Endothelial cell of umbilical vein (primary cell): ENCODE data around the gene C8G. TPM values are rescaled to one million over a fixed set of nuclear protein-coding genes. Genes with fewer than 3 reads are reported as not detected.

ENCODE experiments used
- BruUV-seq: library from RNA; stranded (reverse); fragments of 400-500 nt; replicated peaks from 2 replicates; lab custom pipeline; 2021; lab: Mats Ljungman, UMichigan
- CTCF ChIA-PET: fragments of 300-600, 350-600 bp; sonication (Branson Sonifier 250); formaldehyde crosslinking; loops from one replicate; lab custom pipeline; 2021; ENCODE audit warnings: antibody characterized with exemption, inconsistent platforms; lab: Charles Lee
- POLR2A ChIA-PET: fragments of 300-600, 350-600 bp; sonication (Branson Sonifier 250); formaldehyde crosslinking; loops from one replicate; lab custom pipeline; 2021; ENCODE audit warnings: antibody characterized with exemption, inconsistent platforms; lab: Charles Lee
- DNase-seq: peaks from one replicate; pipeline ENCODE4 v3.0.0-alpha.2; 2011; ENCODE audit warnings: low read depth, low spot score
- FAIRE-seq: peaks from 2 replicates; lab custom pipeline; 2011; peaks lifted over from hg19 to GRCh38; lab: Jason Lieb, UNC
- H2AFZ ChIP-seq: 2 replicates; pipeline ENCODE4 v1.6.0; 2012; ENCODE audit warnings: low read depth, low read length, control low read depth, inconsistent platforms
- H3K27ac ChIP-seq: 2 replicates; pipeline ENCODE4 v1.5.1; 2011; ENCODE audit warnings: low read depth, mild to moderate bottlenecking, control low read depth, low read length, moderate library complexity; ENCODE audit not compliant: insufficient read depth
- H3K27me3 ChIP-seq, 2 experiments: 2 replicates each; pipeline versions ENCODE4 v1.6.0 to v1.6.1; 2011; ENCODE audit warnings: low read length in 2 of 2, mixed read lengths in 1 of 2; ENCODE audit not compliant: control insufficient read depth in 2 of 2, insufficient read depth in 2 of 2
- H3K36me3 ChIP-seq, 2 experiments: 2 replicates in 1 of 2; 3 replicates in 1 of 2; pipeline ENCODE4 v1.5.1; 2011; ENCODE audit warnings: low read length in 2 of 2, mild to moderate bottlenecking in 1 of 2, moderate library complexity in 1 of 2; ENCODE audit not compliant: control insufficient read depth in 2 of 2, insufficient read depth in 2 of 2; ENCODE audit errors: extremely low read depth in 1 of 2
- H3K4me1 ChIP-seq: 3 replicates; pipeline ENCODE4 v1.5.1; 2011; ENCODE audit warnings: mild to moderate bottlenecking, low read length; ENCODE audit not compliant: control insufficient read depth, insufficient read depth; ENCODE audit errors: extremely low read depth
- H3K4me2 ChIP-seq: 2 replicates; pipeline ENCODE4 v1.6.1; 2011; ENCODE audit warnings: low read length, control low read depth, mixed read lengths; ENCODE audit not compliant: insufficient read depth
- H3K4me3 ChIP-seq, 3 experiments: fragments of 200-600 bp in 1 of 3; sonication (generic), shearing (Covaris generic) in 1 of 3; replicated peaks in 1 of 3; 2 replicates each; pipeline ENCODE4 v1.5.1; 2011 to 2016; ENCODE audit warnings: control low read depth in 3 of 3, low read length in 3 of 3, mild to moderate bottlenecking in 2 of 3, inconsistent platforms in 1 of 3, low read depth in 1 of 3, moderate library complexity in 1 of 3; ENCODE audit not compliant: insufficient read depth in 1 of 3
- H3K79me2 ChIP-seq: 2 replicates; pipeline ENCODE4 v1.6.0; 2012; ENCODE audit warnings: low read length, inconsistent platforms; ENCODE audit not compliant: control insufficient read depth, insufficient read depth
- H3K9ac ChIP-seq: replicated peaks from 2 replicates; pipeline ENCODE3; 2011; ENCODE audit warnings: low read length, control low read depth; ENCODE audit not compliant: insufficient read depth; ENCODE audit errors: extremely low read depth
- H3K9me1 ChIP-seq: replicated peaks from 3 replicates; pipeline ENCODE4 v1.6.0; 2011; ENCODE audit warnings: mild to moderate bottlenecking, low read length; ENCODE audit not compliant: control insufficient read depth, insufficient read depth; ENCODE audit errors: extremely low read depth
- H3K9me3 ChIP-seq: replicated peaks from 2 replicates; pipeline ENCODE4 v1.5.1; 2012; ENCODE audit warnings: low read length, inconsistent platforms; ENCODE audit not compliant: control insufficient read depth, insufficient read depth
- H4K20me1 ChIP-seq: replicated peaks from 2 replicates; pipeline ENCODE3; 2011; ENCODE audit warnings: mild to moderate bottlenecking, low read length; ENCODE audit not compliant: control insufficient read depth, insufficient read depth; ENCODE audit errors: extremely low read depth
- CTCF ChIP-seq, 2 donors: IDR thresholded peaks; 1 replicate in 1 of 2; 2 replicates in 1 of 2; pipeline ENCODE4 v1.5.1; 2011; ENCODE audit warnings: low read length in 2 of 2, mild to moderate bottlenecking in 2 of 2, moderate library complexity in 2 of 2, control low read depth in 1 of 2, inconsistent platforms in 1 of 2, low read depth in 1 of 2; ENCODE audit not compliant: insufficient read depth in 1 of 2; ENCODE audit errors: extremely low read depth in 1 of 2
- EZH2 ChIP-seq: IDR thresholded peaks from 2 replicates; pipeline ENCODE4 v1.6.1; 2012; ENCODE audit warnings: borderline replicate concordance, low read depth, mild to moderate bottlenecking, moderate library complexity, low read length, inconsistent platforms; ENCODE audit not compliant: severe bottlenecking
- FOS ChIP-seq: IDR thresholded peaks from 2 replicates; pipeline ENCODE4 v1.6.1; 2011; ENCODE audit warnings: mild to moderate bottlenecking, low read length, moderate library complexity, borderline replicate concordance; ENCODE audit not compliant: insufficient read depth
- GATA2 ChIP-seq: IDR thresholded peaks from 2 replicates; pipeline ENCODE4 v1.7.0; 2011; ENCODE audit warnings: low read depth, mild to moderate bottlenecking, moderate library complexity, mixed read lengths, low read length; ENCODE audit not compliant: insufficient read length, insufficient read depth
- JUN ChIP-seq: IDR thresholded peaks from 2 replicates; pipeline ENCODE4 v1.6.1; 2011; ENCODE audit warnings: borderline replicate concordance, low read depth; ENCODE audit not compliant: insufficient read length, insufficient read depth
- MAX ChIP-seq: IDR thresholded peaks from 2 replicates; pipeline ENCODE4 v1.6.1; 2011; ENCODE audit not compliant: insufficient read depth, insufficient read length
- MYC ChIP-seq: IDR thresholded peaks from one replicate; pipeline ENCODE4 v1.6.1; 2011; ENCODE audit warnings: mild to moderate bottlenecking, low read depth, low read length
- POLR2A ChIP-seq: IDR thresholded peaks from 2 replicates; pipeline ENCODE4 v1.6.1; 2012; ENCODE audit warnings: low read depth, mild to moderate bottlenecking, control low read depth, low read length
- POLR2AphosphoS5 ChIP-seq: IDR thresholded peaks from 2 replicates; pipeline ENCODE4 v1.6.1; 2012; ENCODE audit warnings: low read depth, mild to moderate bottlenecking, control low read depth, low read length, moderate library complexity; ENCODE audit not compliant: insufficient read depth
- dilution Hi-C: fragments of 300-500 bp; cut with MboI; formaldehyde crosslinking; loops from one replicate; pipeline ENCODE4 v1.15.0; 2019; ENCODE audit warnings: low sequenced_read_pairs; ENCODE audit not compliant: extremely low pct_ligation_motif_present
- intact Hi-C: fragments of 100-400 bp; cut with micrococcal nuclease; formaldehyde crosslinking; loops from one replicate; pipeline ENCODE4 v1.10.0; 2022
- polyA plus RNA-seq, 4 experiments: library from polyadenylated mRNA; depleted of rRNA in 3 of 4; stranded (reverse) in 3 of 4; unstranded in 1 of 4; fragments of >200 nt; gene quantifications; 2 replicates each; pipeline versions ENCODE4 v1.2.1 to v1.2.3, GENCODE V29; 2011 to 2012; ENCODE audit warnings: missing spikeins in 1 of 4
- total RNA-seq: library from RNA; stranded (reverse); gene quantifications from 2 replicates; pipeline ENCODE4 v1.2.3, GENCODE V29; 2021

Gene C8G
- total and polyA plus RNA-seq, 2 donors (not counting 3 experiments of a cell fraction or from before 2014, with no cell fraction given), result 0.47 to 1.9 TPM

- Histone ChIP-seq H3K36me3 (peaks cover 2 to 42% of the 10 kb centered on the region in 2 experiments), H3K9me3 (no peaks in the 10 kb centered on the region), H3K27me3 (no peaks in the 10 kb centered on the region), H2AFZ (no peak overlapping the region), H3K4me1 (no peaks in the 10 kb centered on the region), H3K4me2 (no peak overlapping the region), H3K79me2 (no peaks in the 10 kb centered on the region), H3K27ac (no peak overlapping the region), H4K20me1 (no peaks in the 10 kb centered on the region), H3K9ac (no peak overlapping the region), H3K4me3 (no peak overlapping the region), H3K9me1 (no peaks in the 10 kb centered on the region)
- dilution Hi-C loops, result no loop called here
- no peak for FAIRE-seq
- no peak for TF ChIP-seq MYC
- TF ChIP-seq MAX, result no peak
- TF ChIP-seq GATA2, result no peak
- TF ChIP-seq CTCF (IDR thresholded peaks at IDR 0.05; ENCODE audit: extremely low read depth in 1 of 2, insufficient read depth in 1 of 2, low read depth in 1 of 2, low read length in 2 of 2), result no peak
- no peak for TF ChIP-seq POLR2AphosphoS5
- TF ChIP-seq EZH2, result no peak
- no peak for TF ChIP-seq POLR2A
- TF ChIP-seq FOS, result no peak
- TF ChIP-seq JUN, result no peak
- ChIA-PET POLR2A (no interaction called here), CTCF (no interaction called here)
- no TSS peak for BruUV-seq
- intact Hi-C loops, result no loop called here
- no peak for DNase-seq
These were observed 31.2 kb upstream of the C8G start for GRCh38 chr9:136913701-136914438.
